ENCODE results near the gene AUTS2.

Gene AUTS2

GRCh38 chr7:69903410-69903809, 305.1 kb downstream of the AUTS2 start:
- no peak for TF ChIP-seq CTCF (IDR thresholded peaks at IDR 0.05; ENCODE audit: low read depth, low read length)
- no peak overlapping the region for H3K4me3 ChIP-seq (ENCODE audit: low read depth, low read length)

DNA sequence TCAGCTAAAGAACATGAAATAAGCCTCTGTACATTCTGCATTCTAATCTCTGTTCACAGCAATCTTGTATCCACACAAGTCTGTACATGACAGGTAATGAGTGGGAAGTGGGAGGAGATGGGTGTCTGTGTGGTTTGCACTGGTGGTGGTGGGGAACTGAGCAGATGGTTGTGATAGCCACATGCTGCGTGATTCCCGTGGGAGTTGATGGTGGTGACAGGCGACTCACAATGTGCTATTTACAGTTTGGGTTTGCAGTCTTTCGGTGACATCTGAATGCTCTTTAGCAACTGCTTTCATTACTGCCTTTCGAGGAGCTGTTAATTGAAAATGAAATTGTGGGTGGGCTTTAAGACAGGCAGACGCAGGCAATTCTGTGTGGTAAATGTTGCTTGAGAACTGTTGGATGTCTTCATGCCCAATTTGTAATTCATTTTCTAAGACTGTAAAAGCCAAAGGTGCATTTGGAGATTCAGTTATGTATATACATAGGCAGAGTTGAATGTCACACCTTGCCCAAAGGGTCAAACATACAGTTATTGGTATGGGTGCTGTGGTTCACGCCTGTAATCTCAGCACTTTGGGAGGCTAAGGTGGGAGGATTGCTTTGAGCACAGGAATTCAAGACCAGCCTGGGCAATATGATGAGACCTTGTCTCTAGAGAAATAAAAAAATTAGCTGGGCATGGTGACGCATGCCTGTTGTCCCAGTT, 308.2 kb downstream of the AUTS2 start:
- H3K4me3 ChIP-seq (ENCODE audit: low read depth, low read length) = no peak overlapping the region
- TF ChIP-seq CTCF (IDR thresholded peaks at IDR 0.05; ENCODE audit: low read depth, low read length) = no peak

DNA sequence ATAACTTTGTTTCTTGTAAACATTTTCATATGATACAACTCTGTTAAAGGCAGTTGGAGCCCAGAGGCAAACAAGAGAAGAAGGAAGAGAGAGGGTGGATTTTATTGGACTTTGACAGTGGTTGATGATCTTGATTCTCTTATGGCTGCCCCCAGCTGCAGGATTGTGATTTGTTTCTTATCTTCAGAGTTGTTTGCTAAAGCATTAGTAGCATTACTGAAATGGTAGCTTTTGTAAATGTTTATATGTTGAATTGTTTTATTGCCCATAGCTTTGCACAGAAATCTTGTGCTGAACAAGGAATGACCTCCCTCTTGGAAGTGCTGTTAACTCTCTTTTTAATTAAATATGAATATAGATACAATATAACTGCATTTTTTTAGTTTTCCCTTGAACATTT, 309.4 kb downstream of the AUTS2 start:
- no peak overlapping the region for H3K4me3 ChIP-seq (ENCODE audit: low read depth, low read length)
- TF ChIP-seq CTCF (IDR thresholded peaks at IDR 0.05; ENCODE audit: low read depth, low read length) = no peak

- H3K4me3 ChIP-seq (ENCODE audit: low read depth, low read length) = no peak overlapping the region
- no peak for TF ChIP-seq CTCF (IDR thresholded peaks at IDR 0.05; ENCODE audit: low read depth, low read length)
Observed at GRCh38 chr7:69908454-69908853, 310.2 kb downstream of the AUTS2 start.

DNA sequence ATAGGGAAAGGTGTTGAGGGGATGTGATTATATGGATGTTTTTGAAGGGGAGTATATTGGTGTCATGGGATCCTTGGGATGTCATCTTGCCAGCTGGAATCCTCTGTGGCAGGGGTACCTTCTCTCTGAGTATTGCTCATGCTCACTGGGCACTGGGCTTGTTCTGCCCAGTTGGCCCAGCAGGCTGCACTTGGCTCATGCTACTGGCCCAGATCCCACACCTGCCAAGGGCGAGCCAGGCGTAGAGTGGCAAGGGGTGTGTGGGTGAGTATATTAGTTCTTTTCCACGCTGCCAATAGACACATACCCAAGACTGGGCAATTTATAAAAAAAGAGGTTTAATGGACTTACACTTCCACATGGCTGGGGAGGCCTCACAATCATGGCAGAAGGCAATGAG, 311.9 kb downstream of the AUTS2 start:
- no peak for TF ChIP-seq CTCF (IDR thresholded peaks at IDR 0.05; ENCODE audit: low read depth, low read length)
- no peak overlapping the region for H3K4me3 ChIP-seq (ENCODE audit: low read depth, low read length)

DNA sequence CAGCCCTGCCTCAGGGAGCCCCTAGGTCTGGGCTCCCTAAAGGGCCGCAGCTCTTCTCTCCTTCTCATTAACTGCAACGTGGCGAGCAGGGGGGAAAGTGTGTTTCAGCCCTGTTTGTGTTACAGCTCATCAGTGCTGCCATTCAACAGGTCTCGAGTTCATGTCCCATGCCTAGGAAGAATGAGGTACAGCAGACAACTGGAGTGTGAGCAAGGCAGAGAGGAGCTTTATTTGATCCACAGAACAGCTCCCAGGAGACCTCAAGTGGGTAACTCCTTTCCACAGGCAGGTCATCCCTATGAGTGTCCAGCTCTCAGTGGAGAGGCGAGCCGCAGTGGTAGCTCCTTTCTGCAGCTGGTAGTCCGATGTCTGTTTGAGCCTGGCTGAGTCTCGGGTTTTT, 313.1 kb downstream of the AUTS2 start:
- TF ChIP-seq CTCF (IDR thresholded peaks at IDR 0.05; ENCODE audit: low read depth, low read length) = no peak
- no peak overlapping the region for H3K4me3 ChIP-seq (ENCODE audit: low read depth, low read length)

DNA sequence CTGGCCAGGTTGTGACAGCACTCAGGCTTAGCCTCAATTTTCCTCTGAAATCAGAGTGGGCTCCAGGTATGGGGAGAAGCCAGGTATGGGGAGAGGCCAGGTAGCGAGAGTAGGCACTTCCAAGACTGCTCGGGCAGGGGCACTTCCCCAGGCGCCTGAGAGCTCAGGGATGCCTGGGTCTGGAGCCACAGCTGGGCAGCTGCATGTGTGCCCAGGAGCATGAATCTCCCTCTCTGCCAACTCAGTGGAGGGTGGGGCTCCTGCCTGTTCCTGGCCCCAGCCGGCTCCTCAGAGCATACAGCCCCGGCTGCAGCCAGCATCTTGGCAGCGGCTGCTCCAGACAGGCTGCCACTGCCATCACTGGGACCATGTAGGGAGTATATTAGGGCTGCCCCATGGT, 313.9 kb downstream of the AUTS2 start:
- no peak overlapping the region for H3K4me3 ChIP-seq (ENCODE audit: low read depth, low read length)
- no peak for TF ChIP-seq CTCF (IDR thresholded peaks at IDR 0.05; ENCODE audit: low read depth, low read length)
